ENCODE data around the gene AUTS2.

AUTS2 gene

GRCh38 chr7:69742237-69742636, 144.0 kb downstream of the AUTS2 start:
- TF ChIP-seq CTCF (conservative IDR thresholded peaks at IDR 0.05; ENCODE audit: low read length), result no peak
- no peak overlapping the region for H3K4me3 ChIP-seq (ENCODE audit: low read length)
- no peak for DNase-seq (ENCODE audit: low read depth)

GRCh38 chr7:69743436-69743835, 145.2 kb downstream of the AUTS2 start:
- no peak overlapping the region for H3K4me3 ChIP-seq (ENCODE audit: low read length)
- DNase-seq (ENCODE audit: low read depth), result no peak
- TF ChIP-seq CTCF (conservative IDR thresholded peaks at IDR 0.05; ENCODE audit: low read length), result no peak

- TF ChIP-seq CTCF (conservative IDR thresholded peaks at IDR 0.05; ENCODE audit: low read length), result no peak
- DNase-seq (ENCODE audit: low read depth), result no peak
- no peak overlapping the region for H3K4me3 ChIP-seq (ENCODE audit: low read length)
These were observed 145.8 kb downstream of the AUTS2 start for GRCh38 chr7:69744026-69744425.

GRCh38 chr7:69746383-69746782, 148.1 kb downstream of the AUTS2 start:
- DNase-seq (ENCODE audit: low read depth), result no peak
- no peak overlapping the region for H3K4me3 ChIP-seq (ENCODE audit: low read length)
- no peak for TF ChIP-seq CTCF (conservative IDR thresholded peaks at IDR 0.05; ENCODE audit: low read length)

GRCh38 chr7:69747144-69747543, 148.9 kb downstream of the AUTS2 start:
- no peak for TF ChIP-seq CTCF (conservative IDR thresholded peaks at IDR 0.05; ENCODE audit: low read length)
- DNase-seq (ENCODE audit: low read depth), result no peak
- H3K4me3 ChIP-seq (ENCODE audit: low read length), result no peak overlapping the region

- no peak for TF ChIP-seq CTCF (conservative IDR thresholded peaks at IDR 0.05; ENCODE audit: low read length)
- peak; percentile 33 for DNase-seq (ENCODE audit: low read depth)
- H3K4me3 ChIP-seq (ENCODE audit: low read length), result no peak overlapping the region
These were observed 150.3 kb downstream of the AUTS2 start for GRCh38 chr7:69748530-69748929.

GRCh38 chr7:69749372-69749979, 151.2 kb downstream of the AUTS2 start:
- DNase-seq (ENCODE audit: low read depth), result no peak
- TF ChIP-seq CTCF (conservative IDR thresholded peaks at IDR 0.05; ENCODE audit: low read length), result no peak
- no peak overlapping the region for H3K4me3 ChIP-seq (ENCODE audit: low read length)

All from AG10803 (cell line).